Activated CD4-positive, alpha-beta T cell treated with anti-CD3 and anti-CD28 coated beads for 48 hours (primary cell): ENCODE data around the gene CHMP2A.

ENCODE experiments used
- DNase-seq: peaks from one replicate; pipeline ENCODE4 v3.0.0-alpha.2; 2020

CHMP2A gene

GRCh38 chr19:58569943-58570670 is 15.2 kb upstream of the CHMP2A start:
- DNase-seq = no peak

GRCh38 chr19:58569191-58569942 is 14.5 kb upstream of the CHMP2A start:
- DNase-seq = no peak

GRCh38 chr19:58568453-58569130 is 13.7 kb upstream of the CHMP2A start:
- no peak for DNase-seq

- DNase-seq = no peak
Observed at GRCh38 chr19:58566989-58567388, 12.1 kb upstream of the CHMP2A start.

GRCh38 chr19:58563823-58564222 is 8.9 kb upstream of the CHMP2A start:
- no peak for DNase-seq

- peak; percentile 49 for DNase-seq
Observed at GRCh38 chr19:58563034-58563573, 8.2 kb upstream of the CHMP2A start.

GRCh38 chr19:58562122-58563033 is 7.5 kb upstream of the CHMP2A start:
- peak; percentile 52 for DNase-seq

GRCh38 chr19:58561373-58562121 is 6.6 kb upstream of the CHMP2A start:
- no peak for DNase-seq

- no peak for DNase-seq
Observed at GRCh38 chr19:58560921-58561320, 6.0 kb upstream of the CHMP2A start.

GRCh38 chr19:58560007-58560887 is 5.3 kb upstream of the CHMP2A start:
- DNase-seq = no peak

- peak; percentile 87 for DNase-seq
Observed at GRCh38 chr19:58559275-58560006, 4.5 kb upstream of the CHMP2A start.

- DNase-seq = peak; percentile 100
Observed at GRCh38 chr19:58558623-58559274, 3.8 kb upstream of the CHMP2A start.

GRCh38 chr19:58558066-58558622 is 3.2 kb upstream of the CHMP2A start, which contains the start of gene UBE2M:
Gene UBE2M, minus strand, starts transcription at chr19:58558611. Its CDS starts 230 bp downstream, at chr19:58558381.
- peak; percentile 76 for DNase-seq

- no peak for DNase-seq
Observed at GRCh38 chr19:58557221-58558065, 2.5 kb upstream of the CHMP2A start.

GRCh38 chr19:58556622-58557220 is 1.8 kb upstream of the CHMP2A start:
- no peak for DNase-seq

GRCh38 chr19:58555920-58556621 is 1.2 kb upstream of the CHMP2A start:
- DNase-seq = no peak
